ENCODE results near the gene TMEM253. TPM values are rescaled to one million over a fixed set of nuclear protein-coding genes. Genes with fewer than 3 reads are reported as not detected.

The TMEM253 gene
- not detected in 2 replicates for total RNA-seq

GRCh38 chr14:21100931-21101330, at the start of gene TMEM253:
Gene TMEM253 (plus strand): TSS chr14:21101066. CDS start chr14:21101344, 278 bp downstream.

DNA sequence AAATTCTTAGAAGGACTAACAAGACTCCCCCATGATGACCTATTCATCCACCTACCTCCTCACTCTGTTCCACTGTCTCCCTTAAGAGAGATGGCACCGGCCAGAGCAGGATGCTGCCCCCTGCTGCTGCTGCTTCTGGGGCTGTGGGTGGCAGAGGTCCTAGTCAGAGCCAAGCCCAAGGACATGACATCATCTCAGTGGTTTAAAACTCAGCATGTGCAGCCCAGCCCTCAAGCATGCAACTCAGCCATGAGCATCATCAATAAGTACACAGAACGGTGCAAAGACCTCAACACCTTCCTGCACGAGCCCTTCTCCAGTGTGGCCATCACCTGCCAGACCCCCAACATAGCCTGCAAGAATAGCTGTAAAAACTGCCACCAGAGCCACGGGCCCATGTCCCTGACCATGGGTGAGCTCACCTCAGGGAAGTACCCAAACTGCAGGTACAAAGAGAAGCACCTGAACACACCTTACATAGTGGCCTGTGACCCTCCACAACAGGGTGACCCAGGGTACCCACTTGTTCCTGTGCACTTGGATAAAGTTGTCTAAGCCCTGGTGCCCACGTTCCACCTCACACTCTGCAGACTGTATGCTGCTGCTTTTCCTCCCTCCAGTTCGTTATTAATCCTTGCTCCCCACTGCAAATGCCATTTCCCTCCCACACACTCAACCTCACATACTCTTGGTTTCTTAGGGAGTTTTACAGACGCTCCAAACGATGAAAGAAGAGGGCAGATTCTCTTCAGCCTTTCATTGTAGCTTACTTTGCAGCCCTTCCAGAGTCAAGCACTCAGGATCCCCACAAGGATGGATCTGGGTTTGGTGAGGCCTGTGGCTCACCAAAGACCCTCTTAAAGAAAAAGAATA, 42.8 kb upstream of the TMEM253 start, which contains the start of gene RNASE8:
RNASE8 (plus strand) TSS at position 20 of the 873 bp plus-strand sequence; CDS start at position 91, 71 bp downstream.

GRCh38 chr14:21070083-21070609, 30.7 kb upstream of the TMEM253 start, which contains the start of gene ARHGEF40:
Gene ARHGEF40 (plus strand): TSS chr14:21070304. CDS start chr14:21070397, 93 bp downstream.

DNA sequence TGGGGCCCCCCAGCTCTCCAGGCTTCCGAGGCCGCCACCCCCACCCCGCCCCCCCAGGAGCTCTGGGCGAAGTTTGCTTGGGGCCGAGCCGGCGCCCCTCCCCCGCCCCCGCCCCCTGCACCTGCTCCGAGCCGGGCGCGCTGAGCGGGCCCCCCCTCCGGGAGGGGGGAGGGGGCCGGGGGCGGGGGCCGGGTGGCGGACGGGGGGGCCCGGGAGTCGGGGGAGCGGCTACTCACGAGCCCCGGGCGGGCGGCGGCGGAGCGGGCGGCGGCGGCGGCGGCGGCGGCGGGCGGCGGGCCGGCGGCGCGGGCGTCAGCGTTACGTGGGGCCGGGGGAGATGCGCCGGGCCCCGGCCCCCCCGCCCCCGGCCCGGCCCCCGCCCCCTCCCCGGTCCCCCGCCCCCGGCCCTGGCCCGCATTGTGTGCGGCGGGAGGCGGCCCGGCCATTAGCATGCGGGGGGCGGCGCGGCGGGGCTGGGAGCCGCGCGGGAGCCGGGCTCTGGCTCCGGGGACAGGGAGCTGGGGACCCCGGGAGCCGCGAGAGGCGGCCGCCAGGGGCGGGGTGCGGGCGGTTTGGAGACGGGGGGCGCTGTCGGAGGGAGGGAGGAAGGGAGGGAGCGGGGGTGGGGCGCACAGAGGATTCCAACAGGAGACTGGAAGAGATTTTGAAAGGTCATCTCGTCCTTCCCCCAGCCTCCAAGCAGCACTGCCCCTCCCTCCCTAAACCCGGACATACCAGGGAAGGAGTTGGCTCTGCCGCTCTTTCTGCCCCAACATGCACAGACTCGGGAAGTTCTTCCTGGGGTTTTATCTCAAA, 2.6 kb upstream of the TMEM253 start, which contains the start of gene ZNF219:
ZNF219 (minus strand) TSS at position 580 of the 816 bp plus-strand sequence. CDS start 5,064 bp downstream, outside the sequence.

Other genes starting within 250 kb of the TMEM253 start
- not detected in 2 replicates for gene RNASE3, start 209.7 kb upstream of the TMEM253 start, total RNA-seq
- not detected in 2 replicates for gene RNASE2, start 145.6 kb upstream of the TMEM253 start, total RNA-seq
- gene METTL17, start 111.1 kb upstream of the TMEM253 start, total RNA-seq, result 24.7 and 26.5 TPM in 2 replicates
- under 0.01 and 0.09 TPM in 2 replicates for gene SLC39A2, start 101.8 kb upstream of the TMEM253 start, total RNA-seq
- 0.09 TPM in 1 of 2 replicates, not detected in the other for gene NDRG2, start 76.0 kb upstream of the TMEM253 start, total RNA-seq
- gene TPPP2, start 70.8 kb upstream of the TMEM253 start, total RNA-seq, result not detected in 2 replicates
- gene RNASE13, start 66.3 kb upstream of the TMEM253 start, total RNA-seq, result not detected in 2 replicates
- gene RNASE7, start 58.7 kb upstream of the TMEM253 start, total RNA-seq, result not detected in 2 replicates
- gene RNASE8, start 43.2 kb upstream of the TMEM253 start, total RNA-seq, result not detected in 2 replicates
- gene ARHGEF40, start 30.8 kb upstream of the TMEM253 start, total RNA-seq, result 16.4 and 17.3 TPM in 2 replicates
- 1.8 and 2.6 TPM in 2 replicates for gene ZNF219, start 2.4 kb upstream of the TMEM253 start, total RNA-seq
- gene OR5AU1, start 55.0 kb downstream of the TMEM253 start, total RNA-seq, result not detected in 2 replicates
- 562 and 738 TPM in 2 replicates for gene HNRNPC, start 168.4 kb downstream of the TMEM253 start, total RNA-seq
- not detected in 2 replicates for gene RPGRIP1, start 179.0 kb downstream of the TMEM253 start, total RNA-seq

Measured in smooth muscle cell of bladder (primary cell).